ENCODE measurements around the gene DCAF5.

Gene DCAF5

GRCh38 chr14:69004731-69005431 is 148.0 kb downstream of the DCAF5 start:
- no peak for DNase-seq (ENCODE audit: low read depth)

GRCh38 chr14:69003626-69004025 is 149.3 kb downstream of the DCAF5 start:
- no peak for DNase-seq (ENCODE audit: low read depth)

GRCh38 chr14:69002069-69002468 is 150.8 kb downstream of the DCAF5 start:
- DNase-seq (ENCODE audit: low read depth), result no peak

GRCh38 chr14:69001375-69001774 is 151.5 kb downstream of the DCAF5 start:
- no peak for DNase-seq (ENCODE audit: low read depth)

Measured in T-helper 22 cell (primary cell).